Fibroblast of mammary gland (primary cell): ENCODE results near the gene CPSF2.
"Not testable (repeated sequence)": the region's sequence is repeated elsewhere in the genome, so short reads cannot be mapped to it uniquely, and the experiment has no call there.

Experiments used
- DNase-seq: peaks from one replicate; pipeline ENCODE4 v3.0.0-alpha.2; 2010; ENCODE audit warnings: low read depth
- H3K4me3 ChIP-seq: 2 replicates; pipeline ENCODE4 v1.5.1; 2011; ENCODE audit warnings: low read depth, mild to moderate bottlenecking, low read length, moderate library complexity; ENCODE audit not compliant: control insufficient read depth
- CTCF ChIP-seq: conservative IDR thresholded peaks from 2 replicates; pipeline ENCODE4 v1.5.1; 2011; ENCODE audit warnings: low read depth, low read length, inconsistent platforms; ENCODE audit not compliant: control insufficient read depth, insufficient read depth

Gene CPSF2

GRCh38 chr14:92176476-92176875 lies 54.7 kb downstream of the CPSF2 start:
- no peak overlapping the region for H3K4me3 ChIP-seq
- TF ChIP-seq CTCF, result no peak
- no peak for DNase-seq

DNA sequence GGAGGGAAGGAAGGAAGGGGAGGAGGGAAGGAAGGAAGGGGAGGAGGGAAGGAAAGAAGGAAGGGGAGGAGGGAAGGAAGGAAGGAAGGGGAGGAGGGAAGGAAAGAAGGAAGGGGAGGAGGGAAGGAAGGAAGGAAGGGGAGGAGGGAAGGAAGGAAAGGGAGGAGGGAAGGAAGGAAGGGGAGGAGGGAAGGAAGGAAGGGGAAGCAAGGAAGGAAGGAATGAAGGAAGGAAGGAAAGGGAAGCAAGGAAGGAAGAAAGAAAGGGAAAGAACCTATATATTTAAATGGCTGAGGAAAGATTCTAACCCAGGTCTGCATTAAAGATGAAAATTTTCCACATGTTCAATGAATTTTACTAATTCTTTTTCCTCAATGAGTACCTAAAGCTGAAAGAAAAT lies 57.4 kb downstream of the CPSF2 start:
- not testable (repeated sequence) for DNase-seq, H3K4me3 ChIP-seq

DNA sequence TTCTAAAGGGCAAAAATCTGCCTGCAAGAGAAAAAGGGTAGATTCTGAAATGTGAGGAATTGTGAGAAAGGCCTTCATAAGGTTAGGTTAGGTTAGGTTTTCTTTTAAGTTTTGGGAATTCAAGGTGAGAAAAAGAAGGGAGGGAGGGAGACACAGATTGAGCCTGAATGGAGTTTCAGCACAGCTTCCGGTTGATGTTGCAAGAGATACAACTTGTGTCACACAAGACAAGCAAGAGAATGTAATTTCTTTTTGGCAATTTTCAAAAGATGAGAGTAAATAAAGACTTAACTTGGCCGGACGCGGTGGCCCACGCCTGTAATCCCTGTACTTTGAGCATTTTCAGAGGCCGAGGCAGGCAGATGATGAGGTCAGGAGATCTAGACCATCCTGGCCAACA lies 63.8 kb downstream of the CPSF2 start:
- TF ChIP-seq CTCF, result no peak

DNA sequence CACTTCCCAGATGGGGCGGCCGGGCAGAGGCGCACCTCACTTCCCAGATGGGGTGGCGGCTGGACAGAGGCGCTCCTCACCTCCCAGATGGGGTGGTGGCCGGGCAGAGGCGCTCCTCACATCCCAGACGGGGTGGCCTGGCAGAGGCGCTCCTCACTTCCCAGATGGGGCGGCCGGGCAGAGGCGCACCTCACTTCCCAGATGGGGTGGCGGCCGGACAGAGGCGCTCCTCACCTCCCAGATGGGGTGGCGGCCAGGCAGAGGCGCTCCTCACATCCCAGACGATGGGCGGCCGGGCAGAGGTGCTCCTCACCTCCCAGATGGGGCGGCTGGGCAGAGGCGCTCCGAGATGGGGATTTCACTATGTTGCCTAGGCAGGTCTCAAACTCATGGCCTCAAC lies 65.8 kb downstream of the CPSF2 start:
- H3K4me3 ChIP-seq, DNase-seq: not testable (repeated sequence)

More for the DNA sequence above, 63.8 kb downstream of the CPSF2 start:
- H3K4me3 ChIP-seq, result no peak overlapping the region
- peak; percentile 5 for DNase-seq

GRCh38 chr14:92190768-92191167 lies 69.0 kb downstream of the CPSF2 start:
- no peak for TF ChIP-seq CTCF
- DNase-seq, result no peak

GRCh38 chr14:92198804-92199203 lies 77.0 kb downstream of the CPSF2 start:
- H3K4me3 ChIP-seq, result no peak overlapping the region
- TF ChIP-seq CTCF, result no peak
- no peak for DNase-seq

More at GRCh38 chr14:92190768-92191167, 69.0 kb downstream of the CPSF2 start:
- H3K4me3 ChIP-seq, result no peak overlapping the region

- no peak for DNase-seq
- TF ChIP-seq CTCF, result no peak
Measured at GRCh38 chr14:92199763-92200162, 78.0 kb downstream of the CPSF2 start.

GRCh38 chr14:92203116-92203515 lies 81.3 kb downstream of the CPSF2 start:
- H3K4me3 ChIP-seq, result no peak overlapping the region
- no peak for DNase-seq
- no peak for TF ChIP-seq CTCF

More at GRCh38 chr14:92199763-92200162, 78.0 kb downstream of the CPSF2 start:
- H3K4me3 ChIP-seq, result no peak overlapping the region
